Epithelial cell of proximal tubule (primary cell): Measurements from ENCODE around the gene BAZ2B. TPM values are rescaled to one million over a fixed set of nuclear protein-coding genes. Genes with fewer than 3 reads are reported as not detected.
"Not testable (repeated sequence)": the region's sequence is repeated elsewhere in the genome, so short reads cannot be mapped to it uniquely, and the experiment has no call there.

Source experiments
- DNase-seq: peaks from one replicate; pipeline ENCODE4 v3.0.0-alpha.2; 2011; ENCODE audit warnings: low read depth
- H3K4me3 ChIP-seq: 2 replicates; pipeline ENCODE4 v1.5.1; 2011; ENCODE audit warnings: low read depth, mild to moderate bottlenecking, low read length
- total RNA-seq: library from RNA; depleted of rRNA; stranded (reverse); fragments of >200 nt; gene quantifications from 2 replicates; pipeline ENCODE4 v1.2.3, GENCODE V29; 2015
- TF ChIP-seq, protein P1 (sequence below): conservative IDR thresholded peaks from 2 replicates; pipeline ENCODE4 v1.5.1; 2012; ENCODE audit warnings: low read depth, mild to moderate bottlenecking, low read length

BAZ2B gene
- total RNA-seq, 1 donor from 2014 or later = 34.1 TPM

- DNase-seq = no peak
- H3K4me3 ChIP-seq = no peak overlapping the region
- TF ChIP-seq, protein P1, sequence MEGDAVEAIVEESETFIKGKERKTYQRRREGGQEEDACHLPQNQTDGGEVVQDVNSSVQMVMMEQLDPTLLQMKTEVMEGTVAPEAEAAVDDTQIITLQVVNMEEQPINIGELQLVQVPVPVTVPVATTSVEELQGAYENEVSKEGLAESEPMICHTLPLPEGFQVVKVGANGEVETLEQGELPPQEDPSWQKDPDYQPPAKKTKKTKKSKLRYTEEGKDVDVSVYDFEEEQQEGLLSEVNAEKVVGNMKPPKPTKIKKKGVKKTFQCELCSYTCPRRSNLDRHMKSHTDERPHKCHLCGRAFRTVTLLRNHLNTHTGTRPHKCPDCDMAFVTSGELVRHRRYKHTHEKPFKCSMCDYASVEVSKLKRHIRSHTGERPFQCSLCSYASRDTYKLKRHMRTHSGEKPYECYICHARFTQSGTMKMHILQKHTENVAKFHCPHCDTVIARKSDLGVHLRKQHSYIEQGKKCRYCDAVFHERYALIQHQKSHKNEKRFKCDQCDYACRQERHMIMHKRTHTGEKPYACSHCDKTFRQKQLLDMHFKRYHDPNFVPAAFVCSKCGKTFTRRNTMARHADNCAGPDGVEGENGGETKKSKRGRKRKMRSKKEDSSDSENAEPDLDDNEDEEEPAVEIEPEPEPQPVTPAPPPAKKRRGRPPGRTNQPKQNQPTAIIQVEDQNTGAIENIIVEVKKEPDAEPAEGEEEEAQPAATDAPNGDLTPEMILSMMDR = no peak
Observed at GRCh38 chr2:159545085-159545484, 71.3 kb downstream of the BAZ2B start.

DNA sequence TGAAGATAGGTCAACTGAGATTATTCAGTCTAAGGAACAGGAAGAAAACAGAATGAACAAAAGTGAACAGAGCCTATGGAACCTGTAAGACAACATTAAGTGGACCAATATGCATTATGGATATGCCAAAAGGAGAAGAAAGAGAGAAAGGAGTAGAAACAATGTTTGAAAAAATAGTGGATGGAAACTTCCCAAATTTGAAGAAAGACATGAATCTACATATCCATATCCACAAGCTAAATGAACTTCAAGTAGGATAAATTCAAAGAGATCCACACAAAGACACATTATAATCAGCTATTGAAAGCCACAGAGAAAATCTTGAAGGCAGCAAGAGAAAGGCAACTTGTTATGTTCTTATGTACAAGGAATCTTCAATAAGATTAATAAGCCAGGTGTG is 74.2 kb downstream of the BAZ2B start:
- H3K4me3 ChIP-seq = no peak overlapping the region
- no peak for DNase-seq
- TF ChIP-seq, protein P1 = no peak

- no peak overlapping the region for H3K4me3 ChIP-seq
- no peak for DNase-seq
- TF ChIP-seq, protein P1 = no peak
Observed at GRCh38 chr2:159539701-159540100, 76.6 kb downstream of the BAZ2B start.

- DNase-seq = no peak
- H3K4me3 ChIP-seq = no peak overlapping the region
- TF ChIP-seq, protein P1 = no peak
Observed at GRCh38 chr2:159538801-159539200, 77.5 kb downstream of the BAZ2B start.

DNA sequence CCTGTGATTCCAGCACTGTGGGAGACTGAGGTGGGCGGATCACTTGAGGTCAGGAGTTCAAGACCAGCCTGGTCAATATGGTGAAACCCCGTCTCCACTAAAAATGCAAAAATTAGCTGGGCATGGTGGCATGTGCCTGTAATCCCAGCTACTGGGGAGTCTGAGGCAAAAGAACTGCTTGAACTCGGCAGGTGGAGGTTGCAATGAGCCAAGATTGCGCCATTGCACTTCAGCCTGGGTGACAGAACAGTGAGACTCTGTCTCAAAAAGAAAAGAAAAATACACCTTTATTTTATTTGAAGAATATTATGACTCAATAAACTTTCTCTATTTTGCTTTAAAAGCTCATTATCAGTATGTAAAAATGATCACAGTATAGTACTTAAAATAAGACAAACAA is 81.1 kb downstream of the BAZ2B start:
- H3K4me3 ChIP-seq, DNase-seq: not testable (repeated sequence)

GRCh38 chr2:159531475-159531874 is 84.9 kb downstream of the BAZ2B start:
- no peak for DNase-seq
- H3K4me3 ChIP-seq = no peak overlapping the region
- TF ChIP-seq, protein P1 = no peak

- TF ChIP-seq, protein P1 = no peak
- no peak for DNase-seq
- no peak overlapping the region for H3K4me3 ChIP-seq
Observed at GRCh38 chr2:159526433-159526832, 89.9 kb downstream of the BAZ2B start.

DNA sequence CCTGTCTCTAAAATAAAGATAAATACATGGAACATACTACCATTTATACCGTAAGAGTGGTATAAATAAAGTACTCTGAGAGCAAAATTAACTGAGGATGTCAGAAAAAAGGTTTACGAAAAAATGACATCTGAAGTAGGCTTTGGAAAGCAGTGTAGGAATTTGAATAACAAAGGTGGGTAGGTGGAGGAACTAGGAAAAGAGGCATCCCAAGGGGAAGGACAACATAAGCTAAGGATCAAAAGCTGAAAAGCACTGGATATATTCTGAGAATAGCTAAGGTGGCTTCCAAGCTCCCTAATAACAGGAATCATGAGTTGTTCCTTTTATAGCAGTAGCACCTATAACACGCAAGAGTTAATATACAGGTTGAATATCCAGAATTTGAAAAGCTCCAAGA is 91.3 kb downstream of the BAZ2B start:
- no peak for DNase-seq
- H3K4me3 ChIP-seq = no peak overlapping the region
- TF ChIP-seq, protein P1 = no peak
